HG03432 (cell line): Measurements from ENCODE around the gene ACOX2.

Experiments
- ATAC-seq: cut with Tn5 transposase; IDR thresholded peaks from one replicate; pipeline ENCODE4 v1.9.1; 2021; ENCODE audit warnings: mild to moderate bottlenecking, moderate library complexity; ENCODE audit not compliant: unreplicated experiment

The ACOX2 gene

GRCh38 chr3:58567251-58567515 is 30.2 kb upstream of the ACOX2 start:
- no peak for ATAC-seq

- ATAC-seq = no peak
Measured at GRCh38 chr3:58566398-58567250, 29.6 kb upstream of the ACOX2 start.

- ATAC-seq = no peak
Measured at GRCh38 chr3:58565621-58566397, 28.8 kb upstream of the ACOX2 start.

GRCh38 chr3:58564456-58565160 is 27.6 kb upstream of the ACOX2 start:
- no peak for ATAC-seq

- no peak for ATAC-seq
Measured at GRCh38 chr3:58564054-58564453, 27.1 kb upstream of the ACOX2 start.

- no peak for ATAC-seq
Measured at GRCh38 chr3:58563386-58564035, 26.5 kb upstream of the ACOX2 start.

GRCh38 chr3:58562498-58562897 is 25.5 kb upstream of the ACOX2 start:
- ATAC-seq = no peak

GRCh38 chr3:58560771-58561311 is 23.9 kb upstream of the ACOX2 start:
- ATAC-seq = no peak

GRCh38 chr3:58559586-58559985 is 22.6 kb upstream of the ACOX2 start:
- ATAC-seq = no peak

- no peak for ATAC-seq
Measured at GRCh38 chr3:58557491-58557890, 20.5 kb upstream of the ACOX2 start.

- no peak for ATAC-seq
Measured at GRCh38 chr3:58556761-58557221, 19.8 kb upstream of the ACOX2 start.

- ATAC-seq = no peak
Measured at GRCh38 chr3:58556001-58556400, 19.0 kb upstream of the ACOX2 start.

GRCh38 chr3:58555203-58555602 is 18.2 kb upstream of the ACOX2 start:
- no peak for ATAC-seq

GRCh38 chr3:58553003-58553402 is 16.0 kb upstream of the ACOX2 start:
- ATAC-seq = no peak

- ATAC-seq = no peak
Measured at GRCh38 chr3:58551636-58552180, 14.7 kb upstream of the ACOX2 start.

GRCh38 chr3:58544541-58544940 is 7.6 kb upstream of the ACOX2 start:
- no peak for ATAC-seq

- no peak for ATAC-seq
Measured at GRCh38 chr3:58540176-58540858, 3.3 kb upstream of the ACOX2 start.

GRCh38 chr3:58539626-58540025 is 2.6 kb upstream of the ACOX2 start:
- ATAC-seq = no peak

- ATAC-seq = no peak
Measured at GRCh38 chr3:58537412-58538301, 667 bp upstream of the ACOX2 start.
